GM18511 (cell line): Measurements from ENCODE around the gene TP63.
"Not testable (repeated sequence)": the region's sequence is repeated elsewhere in the genome, so short reads cannot be mapped to it uniquely, and the experiment has no call there.

Experiments used
- ATAC-seq: cut with Tn5 transposase; IDR thresholded peaks from one replicate; pipeline ENCODE4 v1.9.1; 2021; ENCODE audit warnings: mild to moderate bottlenecking, moderate library complexity; ENCODE audit not compliant: unreplicated experiment

Gene TP63

DNA sequence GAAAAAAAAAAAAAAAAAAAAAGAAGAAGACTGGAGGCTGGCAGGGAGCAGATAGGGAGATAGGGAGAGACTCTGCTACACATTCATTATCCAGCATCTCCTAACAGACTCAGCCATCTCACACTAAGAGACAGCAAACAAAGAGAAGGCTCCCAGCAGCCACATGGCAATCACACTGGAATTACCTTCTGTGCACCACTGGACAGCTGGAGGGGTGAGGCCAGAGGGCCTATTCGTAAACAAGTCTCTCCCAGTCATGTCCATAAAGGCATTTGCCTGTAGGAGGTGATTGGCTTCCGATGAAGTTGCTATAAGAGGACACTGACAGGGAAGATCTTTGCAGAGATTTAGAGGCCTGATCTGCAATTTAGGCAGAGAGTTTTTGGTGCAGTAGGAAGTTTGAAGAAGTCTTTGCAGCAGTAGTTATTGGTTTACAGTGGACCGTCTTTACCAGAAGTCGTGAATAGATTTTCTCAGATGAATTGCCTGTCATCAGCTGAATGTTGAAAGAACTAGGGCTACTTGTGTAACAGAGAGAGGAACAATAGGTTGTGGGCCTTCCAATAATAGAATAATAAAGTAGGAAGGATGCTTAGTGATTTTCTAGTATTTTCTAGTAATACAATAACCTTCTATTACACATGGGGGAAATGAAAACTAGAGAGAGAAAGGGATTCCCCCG lies 89.7 kb downstream of the TP63 start:
- ATAC-seq = no peak

- ATAC-seq = no peak
Measured at GRCh38 chr3:189721873-189722665, 90.9 kb downstream of the TP63 start.

- ATAC-seq = no peak
Measured at GRCh38 chr3:189724356-189724755, 93.2 kb downstream of the TP63 start.

DNA sequence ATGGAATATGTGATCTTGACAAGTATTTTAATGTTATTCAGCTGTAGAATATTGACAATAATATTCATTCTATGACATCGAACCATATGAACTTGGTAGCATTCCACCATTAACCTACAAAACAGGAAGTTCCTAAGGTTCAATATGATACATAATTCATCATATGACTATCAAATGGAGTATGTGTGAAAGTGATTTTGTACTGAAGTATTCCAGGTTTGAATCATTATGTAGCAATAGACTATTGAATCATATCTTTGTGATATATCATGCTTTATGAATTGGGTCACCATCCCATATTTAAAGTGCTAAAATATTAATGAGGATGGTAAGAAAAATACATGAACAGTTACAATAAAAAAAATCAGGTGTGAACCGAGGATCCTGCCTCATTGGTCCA lies 95.1 kb downstream of the TP63 start:
- no peak for ATAC-seq

- ATAC-seq = no peak
Measured at GRCh38 chr3:189727158-189727557, 96.0 kb downstream of the TP63 start.

- no peak for ATAC-seq
Measured at GRCh38 chr3:189727898-189728297, 96.7 kb downstream of the TP63 start.

DNA sequence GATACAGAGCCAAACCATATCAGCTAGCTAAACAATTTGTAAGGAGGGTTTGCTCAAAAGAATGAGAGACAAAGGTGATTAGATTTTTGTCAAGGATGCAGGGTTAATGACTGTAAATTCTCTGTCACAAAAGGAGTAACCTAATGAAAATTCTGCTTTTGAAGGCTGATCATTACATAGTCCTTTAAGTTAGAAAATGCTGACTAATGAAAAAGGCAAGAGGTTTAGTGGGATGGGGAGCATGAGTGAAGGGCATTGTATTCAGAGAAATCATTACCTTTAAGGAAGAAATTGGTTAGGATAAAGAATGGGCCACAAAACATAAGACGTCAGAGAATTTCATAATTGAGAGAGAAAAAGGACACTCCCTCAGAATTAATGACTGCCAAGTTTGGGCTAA lies 97.7 kb downstream of the TP63 start:
- no peak for ATAC-seq

GRCh38 chr3:189734061-189734460 lies 102.9 kb downstream of the TP63 start:
- no peak for ATAC-seq

GRCh38 chr3:189735913-189736312 lies 104.7 kb downstream of the TP63 start:
- no peak for ATAC-seq

DNA sequence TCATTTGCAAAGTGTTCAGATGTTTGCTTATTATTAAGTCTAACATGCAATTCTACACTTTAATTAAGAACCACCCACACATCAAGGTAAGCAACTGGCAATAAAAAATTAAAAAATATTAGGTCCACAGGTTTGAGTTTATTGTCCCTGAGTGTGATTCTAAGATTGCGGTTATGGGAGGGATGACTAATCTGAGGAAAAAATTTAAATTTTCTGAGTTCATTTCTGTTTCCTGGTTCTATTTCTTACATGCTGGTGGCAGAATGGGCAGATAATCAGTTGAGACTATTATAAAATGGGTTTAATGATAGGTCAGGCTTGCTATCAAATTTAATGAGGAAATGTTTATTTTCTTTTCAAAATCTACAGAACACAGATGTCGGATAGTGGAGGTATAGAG lies 105.9 kb downstream of the TP63 start:
- no peak for ATAC-seq

DNA sequence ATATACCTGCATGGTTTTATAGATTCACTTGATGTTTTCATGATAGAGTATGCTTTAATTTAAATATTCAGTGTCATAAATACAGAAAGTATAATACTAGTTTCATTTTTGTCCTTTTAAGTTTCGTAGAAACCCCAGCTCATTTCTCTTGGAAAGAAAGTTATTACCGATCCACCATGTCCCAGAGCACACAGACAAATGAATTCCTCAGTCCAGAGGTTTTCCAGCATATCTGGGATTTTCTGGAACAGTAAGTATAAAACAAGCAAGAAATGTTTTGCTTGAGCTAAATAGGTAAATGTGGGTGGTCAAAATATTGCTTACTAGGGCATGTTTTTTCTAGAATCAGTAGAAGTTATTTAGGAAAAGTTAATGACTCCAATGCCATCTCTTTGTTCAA lies 106.4 kb downstream of the TP63 start:
- ATAC-seq = no peak

- ATAC-seq = no peak
Measured at GRCh38 chr3:189739378-189739777, 108.2 kb downstream of the TP63 start.

- ATAC-seq = no peak
Measured at GRCh38 chr3:189740156-189740555, 109.0 kb downstream of the TP63 start.

DNA sequence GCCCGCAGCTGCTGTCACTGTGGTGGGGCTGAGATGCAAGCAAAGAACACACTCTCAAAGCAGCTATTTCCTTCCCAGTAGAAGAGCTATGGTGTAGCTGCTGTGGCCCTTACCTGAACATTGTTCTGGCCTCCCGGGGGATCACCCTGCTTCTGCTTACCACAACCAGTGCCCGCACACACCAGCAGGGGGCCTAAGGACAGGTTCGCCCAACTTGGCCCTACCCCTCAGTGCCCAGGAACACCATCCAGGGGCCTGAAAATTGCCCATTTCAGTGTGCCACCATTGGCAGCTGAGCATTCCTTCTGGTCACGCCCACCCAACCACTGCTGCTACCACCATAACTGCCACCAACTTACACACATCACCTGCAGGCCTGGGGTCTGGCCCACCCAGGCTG lies 113.0 kb downstream of the TP63 start:
- no peak for ATAC-seq

- no peak for ATAC-seq
Measured at GRCh38 chr3:189745622-189746021, 114.4 kb downstream of the TP63 start.

DNA sequence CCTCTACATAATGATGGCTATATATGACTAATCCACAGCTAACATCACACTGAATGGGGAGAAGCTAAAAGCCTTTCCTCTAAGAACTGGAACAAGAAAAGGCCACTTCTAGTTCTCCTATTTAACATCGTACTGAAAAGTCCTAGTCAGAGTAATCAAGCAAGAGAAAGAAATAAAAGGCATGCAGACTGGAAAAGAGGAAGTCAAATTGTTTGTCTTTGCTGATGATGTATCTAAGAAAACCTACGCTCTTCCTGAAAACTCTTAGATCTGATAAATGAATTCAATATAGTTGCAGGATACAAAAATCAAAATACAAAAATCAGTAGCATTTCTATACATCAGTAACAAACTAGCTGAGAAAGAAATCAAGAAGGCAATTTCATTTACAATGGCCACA lies 116.9 kb downstream of the TP63 start:
- no peak for ATAC-seq

DNA sequence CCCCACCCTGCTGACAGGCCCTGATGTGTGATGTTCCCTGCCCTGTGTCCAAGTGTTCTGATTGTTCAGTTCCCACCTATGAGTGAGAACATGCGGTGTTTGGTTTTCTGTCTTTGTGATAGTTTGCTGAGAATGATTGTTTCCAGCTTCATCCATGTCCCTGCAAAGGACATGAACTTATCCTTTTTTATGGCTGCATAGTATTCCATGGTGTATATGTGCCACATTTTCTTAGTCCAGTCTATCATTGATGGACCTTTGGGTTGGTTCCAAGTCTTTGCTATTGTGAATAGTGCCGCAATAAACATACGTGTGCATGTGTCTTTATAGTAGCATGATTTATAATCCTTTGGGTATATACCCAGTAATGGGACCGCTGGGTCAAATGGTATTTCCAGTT lies 119.8 kb downstream of the TP63 start:
- not testable (repeated sequence) for ATAC-seq

GRCh38 chr3:189754356-189754755 lies 123.2 kb downstream of the TP63 start:
- no peak for ATAC-seq

GRCh38 chr3:189756582-189757078 lies 125.4 kb downstream of the TP63 start:
- peak; percentile 51 for ATAC-seq

DNA sequence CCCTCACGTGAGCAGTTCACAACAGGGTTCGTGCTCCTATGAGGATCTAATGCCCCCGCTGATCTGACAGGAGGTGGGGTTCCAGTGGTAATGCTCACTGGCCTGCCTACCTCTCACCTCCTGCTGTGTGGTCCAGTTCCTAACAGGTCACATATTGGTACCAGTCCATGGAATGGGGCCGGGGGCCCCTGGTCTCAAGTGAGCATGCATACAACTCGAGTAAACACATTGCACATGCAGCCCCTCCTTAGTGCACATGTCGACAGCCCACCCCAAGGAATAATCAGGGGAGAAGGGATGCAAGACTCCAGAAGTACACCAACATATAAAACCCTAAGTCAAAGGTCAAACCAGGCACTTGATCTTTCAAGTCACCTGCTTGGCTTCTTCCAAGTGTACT lies 127.0 kb downstream of the TP63 start:
- no peak for ATAC-seq

GRCh38 chr3:189766416-189766815 lies 135.2 kb downstream of the TP63 start:
- no peak for ATAC-seq

DNA sequence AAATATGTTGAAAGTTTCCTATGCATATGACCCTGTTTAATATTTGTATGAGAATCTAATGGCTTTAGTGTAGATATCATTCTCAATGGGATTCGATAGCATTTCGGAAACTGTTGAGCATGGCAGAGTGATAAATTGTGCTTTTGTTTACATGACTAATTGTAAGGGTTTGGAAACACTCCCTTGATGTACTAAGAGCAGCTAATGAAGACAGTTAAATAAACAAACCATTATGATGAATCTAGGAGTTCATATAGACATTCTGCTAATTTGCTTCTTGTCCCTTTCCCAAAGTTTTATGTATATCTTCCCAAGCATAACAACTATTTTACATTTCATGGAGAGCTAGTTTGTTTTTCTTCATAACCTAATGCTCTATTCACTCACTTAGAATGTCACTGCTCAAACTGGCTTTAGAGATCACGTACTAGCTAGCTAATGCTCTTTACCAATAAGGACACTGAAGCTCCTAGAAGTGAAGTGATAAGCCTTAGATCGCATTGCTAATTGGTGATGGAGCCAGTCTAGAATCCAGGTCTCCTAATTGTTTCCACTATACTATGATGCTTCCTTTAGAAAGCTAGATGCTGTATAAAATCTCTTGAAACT lies 140.8 kb downstream of the TP63 start:
- no peak for ATAC-seq
